HG02571 (cell line): ENCODE results near the gene ZSCAN10.

ENCODE experiments used
- ATAC-seq: cut with Tn5 transposase; IDR thresholded peaks from one replicate; pipeline ENCODE4 v1.9.1; 2021; ENCODE audit warnings: mild to moderate bottlenecking, moderate library complexity; ENCODE audit not compliant: unreplicated experiment

ZSCAN10 gene

GRCh38 chr16:3112058-3112880, 13.2 kb upstream of the ZSCAN10 start, which contains the start of gene ZNF205:
TSS of gene ZNF205 (plus strand) at chr16:3112586. CDS start at chr16:3113431, 845 bp downstream.
- ATAC-seq = no peak

- ATAC-seq = peak; percentile 81
These were observed 7.3 kb upstream of the ZSCAN10 start for GRCh38 chr16:3106205-3106928.

- no peak for ATAC-seq
These were observed 2.9 kb upstream of the ZSCAN10 start for GRCh38 chr16:3101841-3102470.

GRCh38 chr16:3101018-3101840, 2.1 kb upstream of the ZSCAN10 start:
- no peak for ATAC-seq

- ATAC-seq = no peak
These were observed 822 bp upstream of the ZSCAN10 start for GRCh38 chr16:3099732-3100499.

GRCh38 chr16:3099395-3099731, 269 bp upstream of the ZSCAN10 start:
- ATAC-seq = no peak

- ATAC-seq = no peak
These were observed 1.8 kb downstream of the ZSCAN10 start for GRCh38 chr16:3097266-3097665.

- no peak for ATAC-seq
These were observed 2.7 kb downstream of the ZSCAN10 start for GRCh38 chr16:3096362-3096761.

GRCh38 chr16:3095869-3096268, 3.2 kb downstream of the ZSCAN10 start:
- no peak for ATAC-seq

GRCh38 chr16:3094289-3095027, 4.6 kb downstream of the ZSCAN10 start:
- no peak for ATAC-seq

GRCh38 chr16:3092501-3092941, 6.6 kb downstream of the ZSCAN10 start:
- no peak for ATAC-seq

GRCh38 chr16:3091551-3091950, 7.5 kb downstream of the ZSCAN10 start:
- ATAC-seq = no peak

GRCh38 chr16:3089717-3090592, 9.1 kb downstream of the ZSCAN10 start:
- no peak for ATAC-seq

- ATAC-seq = no peak
These were observed 10.0 kb downstream of the ZSCAN10 start for GRCh38 chr16:3088925-3089716.

- ATAC-seq = no peak
These were observed 10.6 kb downstream of the ZSCAN10 start for GRCh38 chr16:3088450-3088849.

GRCh38 chr16:3087243-3088235, 11.6 kb downstream of the ZSCAN10 start:
- ATAC-seq = no peak
